UCSD-AML1 (cell line): ENCODE measurements around the gene CHD8.
A peak's percentile ranks its signal among the peaks of the same experiment; 100 is the strongest.

Experiments
- DNase-seq: peaks from one replicate; lab custom pipeline; 2025; ENCODE audit not compliant: unreplicated experiment; lab: John Stamatoyannopoulos, UW

The CHD8 gene

DNA sequence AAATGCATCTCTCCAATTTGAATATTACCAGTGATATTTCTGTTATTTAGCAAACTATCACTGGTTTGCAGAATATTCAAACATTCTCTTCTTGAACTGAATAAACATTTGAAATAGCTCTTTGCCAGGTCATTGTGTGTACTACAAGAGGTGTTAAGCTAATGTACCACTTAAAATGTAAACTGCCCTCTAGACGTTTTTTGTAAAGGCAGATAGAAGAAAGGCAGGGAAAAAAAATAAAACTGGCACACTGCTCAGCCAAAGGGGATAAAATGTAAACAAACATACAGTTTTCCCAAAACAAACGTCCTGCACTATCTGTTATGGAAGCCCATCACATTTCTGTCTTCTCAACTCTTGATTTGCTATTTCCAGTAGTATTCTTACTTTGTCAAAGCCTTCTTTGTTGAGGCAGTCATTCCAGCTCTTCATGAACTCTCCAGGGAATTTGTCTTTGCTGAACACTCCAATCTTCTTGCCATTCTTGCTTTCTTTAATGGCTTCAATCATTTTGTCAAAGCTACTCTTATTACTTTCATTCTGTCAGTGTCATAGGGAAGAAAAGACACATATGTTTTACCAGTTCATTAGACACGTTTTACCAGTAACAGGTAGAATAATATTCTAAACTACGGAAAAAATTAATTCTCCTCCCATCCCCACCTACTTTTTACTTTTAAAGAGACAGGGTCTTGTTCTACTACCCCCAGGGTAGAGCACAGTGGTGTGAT, 85.8 kb downstream of the CHD8 start:
- DNase-seq: no peak

DNA sequence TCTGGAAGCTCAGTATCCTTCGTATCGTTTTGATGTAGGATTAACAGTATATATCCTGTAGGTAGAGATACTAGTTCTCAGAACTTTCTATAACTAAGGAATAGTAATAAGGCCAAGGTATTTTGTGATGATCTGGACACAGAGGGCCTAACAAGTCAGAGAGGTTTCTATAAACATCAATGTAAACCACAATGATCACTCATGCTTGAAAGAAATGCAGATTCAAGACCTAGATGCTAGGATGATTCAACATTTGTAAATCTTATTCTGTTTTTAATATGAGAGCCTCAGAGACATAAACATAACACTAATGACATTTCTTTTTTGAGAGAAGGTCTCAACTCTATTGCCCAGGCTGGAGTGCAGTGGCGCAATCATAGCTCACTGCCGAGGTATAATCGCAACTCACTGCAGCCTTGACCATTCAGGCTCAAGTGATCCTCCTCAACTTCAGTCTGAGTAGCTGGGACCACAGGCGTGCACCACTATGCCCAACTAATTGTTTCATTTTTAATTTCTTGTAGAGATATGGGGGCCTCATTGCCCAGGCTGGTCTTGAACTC, 88.3 kb downstream of the CHD8 start:
- DNase-seq: no peak

DNA sequence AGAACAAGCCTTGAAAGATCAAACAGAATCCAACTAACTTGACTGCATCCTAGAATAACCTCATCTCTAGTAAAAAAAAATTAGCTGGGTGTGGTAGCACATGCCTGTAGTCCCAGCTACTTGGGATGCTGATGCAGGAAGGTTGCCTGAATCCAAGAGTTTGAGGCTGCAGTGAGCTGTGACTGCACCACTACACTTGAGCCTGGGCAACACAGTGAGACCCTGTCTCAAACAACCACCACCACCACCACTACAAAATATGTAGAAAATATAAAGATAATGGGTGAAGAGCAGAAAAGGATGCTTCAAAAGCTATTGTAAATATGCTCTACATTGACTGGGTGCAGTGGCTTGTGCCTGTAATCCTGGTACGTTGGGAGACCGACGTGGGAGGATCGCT, 99.4 kb downstream of the CHD8 start:
- no peak for DNase-seq

DNA sequence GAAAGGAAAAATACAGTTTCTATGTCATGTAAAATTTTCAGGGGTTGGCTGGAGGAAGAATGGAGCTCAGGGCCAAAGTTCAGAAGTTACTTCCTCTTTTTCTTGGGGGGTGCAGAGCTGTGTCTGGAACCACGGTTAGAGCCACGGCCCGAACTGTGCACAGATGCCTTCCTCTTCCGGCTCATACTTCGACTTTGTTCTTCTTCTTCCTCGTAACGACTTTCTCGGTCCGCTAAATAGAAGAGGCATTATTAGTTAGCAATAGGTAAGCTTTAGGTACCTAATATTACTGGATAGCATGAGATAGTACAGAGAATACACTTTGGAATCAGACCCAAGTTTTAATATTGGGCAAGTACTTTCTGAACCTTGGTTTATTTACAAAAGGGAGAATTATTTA, 103.3 kb downstream of the CHD8 start:
- DNase-seq: peak; percentile 16

DNA sequence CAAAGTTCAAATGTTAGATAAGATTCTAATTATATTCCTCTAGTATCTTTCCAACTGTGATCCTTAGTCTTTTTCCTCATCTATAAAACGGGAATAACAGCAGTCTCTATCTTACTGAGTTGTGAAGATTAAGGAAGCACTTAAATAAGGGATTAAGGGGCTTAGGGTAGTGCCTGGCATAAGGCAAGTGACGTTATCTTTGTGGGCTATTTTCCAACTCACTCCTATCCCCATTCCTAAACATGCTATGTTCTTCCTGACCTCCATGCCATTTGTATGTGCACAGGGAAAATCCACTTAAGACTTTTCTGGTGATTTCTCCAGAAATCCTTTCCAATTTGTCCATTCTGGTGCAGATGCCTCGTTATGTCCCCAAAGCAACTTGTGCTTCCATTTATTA, 105.4 kb downstream of the CHD8 start:
- no peak for DNase-seq

DNA sequence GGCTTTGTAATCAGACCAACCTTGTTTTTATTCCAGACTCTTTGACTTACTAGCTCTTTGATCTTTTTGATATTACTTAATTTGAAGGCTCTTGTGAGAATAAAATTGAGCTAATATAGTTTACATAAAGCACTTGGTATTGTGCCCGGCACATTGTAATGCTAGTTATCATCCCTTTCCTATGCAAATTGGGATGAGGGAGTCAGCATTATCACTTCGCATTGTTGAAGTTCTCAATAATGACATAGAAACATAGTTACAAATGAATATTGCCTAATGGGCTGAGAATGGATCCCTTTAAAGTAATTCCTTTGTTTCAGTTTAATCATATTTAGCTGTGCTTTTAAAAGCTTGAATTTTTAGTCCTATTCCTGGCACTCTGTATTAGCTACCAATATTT, 108.7 kb downstream of the CHD8 start:
- no peak for DNase-seq

DNA sequence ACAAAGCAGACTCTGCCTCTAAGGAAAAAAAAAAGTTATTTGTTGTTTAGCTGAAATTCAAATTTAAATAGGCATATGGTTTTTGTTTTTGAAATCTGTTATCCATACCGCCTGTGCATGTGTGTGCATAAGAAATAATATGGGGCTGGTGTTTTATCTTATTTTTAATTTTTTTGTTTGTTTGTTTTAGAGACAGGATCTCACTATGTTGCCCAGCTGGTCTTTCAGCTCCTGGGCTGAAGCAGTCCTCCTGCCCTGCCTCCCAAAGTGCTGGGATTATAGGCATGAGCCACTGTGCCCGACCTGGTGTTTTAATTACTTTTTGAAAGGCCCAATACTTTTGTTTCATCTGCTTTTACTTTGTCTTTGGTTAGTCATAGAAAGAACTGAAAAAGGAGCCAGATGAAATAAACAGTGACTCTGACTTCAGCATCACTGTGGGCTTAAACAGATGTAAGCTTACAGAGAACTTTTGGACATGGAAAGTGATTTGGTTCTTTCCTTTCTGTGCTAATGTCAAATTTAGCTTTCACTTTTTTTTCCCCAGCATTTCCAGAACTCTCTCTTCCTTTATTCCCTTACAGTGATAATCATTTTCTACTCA, 109.3 kb downstream of the CHD8 start:
- DNase-seq: no peak

DNA sequence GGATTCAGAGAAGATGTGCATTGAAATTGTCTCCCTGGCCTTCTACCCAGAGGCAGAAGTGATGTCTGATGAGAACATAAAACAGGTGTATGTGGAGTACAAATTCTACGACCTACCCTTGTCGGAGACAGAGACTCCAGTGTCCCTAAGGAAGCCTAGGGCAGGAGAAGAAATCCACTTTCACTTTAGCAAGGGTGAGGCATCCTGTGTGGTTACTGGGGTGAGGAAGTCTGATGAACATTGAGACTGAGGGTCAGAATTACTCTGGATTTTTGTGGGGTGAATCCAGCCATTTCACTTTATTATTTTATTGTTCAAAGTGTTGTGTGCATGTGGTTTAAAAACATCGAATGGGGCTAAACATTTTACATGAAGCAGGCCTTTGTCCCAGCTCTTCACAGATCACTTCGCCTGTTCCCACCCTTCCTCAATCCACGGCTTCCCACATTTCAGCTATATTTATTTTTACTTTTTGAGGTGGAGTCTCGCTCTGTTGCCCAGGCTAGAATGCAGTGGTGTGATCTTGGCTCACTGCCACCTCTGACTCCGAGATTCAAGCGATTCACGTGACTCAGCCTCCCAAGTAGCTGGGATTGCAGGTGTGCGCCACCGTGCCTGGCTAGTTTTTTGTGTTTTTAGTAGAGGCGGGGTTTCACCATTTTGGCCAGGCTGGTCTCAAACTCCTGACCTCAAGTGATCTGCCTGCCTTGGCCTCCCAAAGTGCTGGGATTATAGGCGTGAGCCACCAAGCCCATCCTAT, 112.7 kb downstream of the CHD8 start:
- DNase-seq: no peak
